IPS-15b (cell line): Measurements from ENCODE around the gene ARMC6.

Source experiments
- H3K27me3 ChIP-seq: one replicate; pipeline ENCODE4 v1.6.1; 2013; ENCODE audit warnings: low read length; ENCODE audit not compliant: control insufficient read depth, insufficient read depth
- H3K36me3 ChIP-seq: one replicate; pipeline ENCODE4 v1.6.1; 2013; ENCODE audit warnings: low read length; ENCODE audit not compliant: control insufficient read depth, insufficient read depth
- H3K4me1 ChIP-seq: one replicate; pipeline ENCODE4 v1.6.1; 2013; ENCODE audit warnings: mild to moderate bottlenecking, low read length; ENCODE audit not compliant: control insufficient read depth, insufficient read depth
- H3K4me3 ChIP-seq: one replicate; pipeline ENCODE4 v1.5.1; 2013; ENCODE audit warnings: low read depth, low read length
- H3K9ac ChIP-seq: one replicate; pipeline ENCODE4 v1.6.1; 2013; ENCODE audit warnings: low read depth, mild to moderate bottlenecking, low read length
- H3K9me3 ChIP-seq: one replicate; pipeline ENCODE4 v1.6.1; 2013; ENCODE audit warnings: mild to moderate bottlenecking, low read length; ENCODE audit not compliant: control insufficient read depth, insufficient read depth

ARMC6 gene

DNA sequence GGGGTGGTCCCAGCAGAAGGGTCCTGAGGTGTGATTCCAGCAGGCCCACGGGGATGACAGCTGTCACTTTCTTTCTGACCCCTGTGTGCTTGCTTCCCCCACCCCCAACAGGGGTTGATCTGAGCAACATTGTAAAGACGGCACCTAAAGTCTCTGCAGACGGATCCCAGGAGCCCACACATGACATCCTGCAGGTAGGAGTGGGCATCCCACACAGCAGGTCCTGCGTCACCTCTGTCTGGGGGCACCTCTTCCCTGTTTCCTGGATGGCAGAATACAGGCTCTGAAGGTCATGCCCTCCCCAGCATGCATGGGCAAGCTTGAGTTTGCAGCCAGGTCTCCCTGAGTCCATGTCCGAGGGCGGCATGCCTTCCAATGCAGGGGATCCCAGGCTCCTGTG, 10.5 kb downstream of the ARMC6 start:
- no peaks in the 10 kb centered on the region for H3K4me1 ChIP-seq
- no peak overlapping the region for H3K4me3 ChIP-seq

DNA sequence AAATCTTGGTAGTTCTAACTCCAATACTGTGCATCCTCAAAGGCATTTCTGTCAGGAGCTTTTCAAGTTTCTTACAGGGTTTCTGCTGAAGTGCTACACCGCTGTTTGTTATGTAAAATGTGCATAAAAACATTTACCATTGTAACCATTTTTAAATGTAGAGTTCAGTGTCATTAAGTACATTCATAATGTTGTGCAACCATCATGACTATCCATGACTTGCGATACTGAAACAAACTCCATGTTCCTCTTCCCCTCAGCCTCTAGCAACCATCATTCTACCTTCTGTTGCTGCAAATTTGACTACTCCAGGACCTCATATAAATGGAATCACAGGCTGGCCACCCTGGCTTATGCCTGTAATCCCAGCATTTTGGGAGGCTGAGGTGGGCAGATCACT, 16.0 kb downstream of the ARMC6 start:
- Histone ChIP-seq H3K4me3 (no peak overlapping the region), H3K27me3 (no peaks in the 10 kb centered on the region), H3K9me3 (no peaks in the 10 kb centered on the region), H3K4me1 (no peaks in the 10 kb centered on the region), H3K9ac (no peak overlapping the region), H3K36me3 (peaks cover 35% of the 10 kb centered on the region)

More for the DNA sequence above, 10.5 kb downstream of the ARMC6 start:
- H3K36me3 ChIP-seq: peaks cover 32% of the 10 kb centered on the region
- no peaks in the 10 kb centered on the region for H3K9me3 ChIP-seq
- no peak overlapping the region for H3K9ac ChIP-seq
- H3K27me3 ChIP-seq: no peaks in the 10 kb centered on the region

GRCh38 chr19:19050104-19050503, 16.7 kb downstream of the ARMC6 start:
- no peak overlapping the region for H3K9ac ChIP-seq
- no peak overlapping the region for H3K4me3 ChIP-seq
- H3K36me3 ChIP-seq: peaks cover 40% of the 10 kb centered on the region
- H3K4me1 ChIP-seq: no peaks in the 10 kb centered on the region
- no peaks in the 10 kb centered on the region for H3K27me3 ChIP-seq
- H3K9me3 ChIP-seq: no peaks in the 10 kb centered on the region

- Histone ChIP-seq H3K4me1 (no peaks in the 10 kb centered on the region), H3K4me3 (no peak overlapping the region), H3K27me3 (no peaks in the 10 kb centered on the region), H3K36me3 (peaks cover 45% of the 10 kb centered on the region), H3K9me3 (no peaks in the 10 kb centered on the region), H3K9ac (no peak overlapping the region)
Observed at GRCh38 chr19:19050731-19051130, 17.3 kb downstream of the ARMC6 start.

DNA sequence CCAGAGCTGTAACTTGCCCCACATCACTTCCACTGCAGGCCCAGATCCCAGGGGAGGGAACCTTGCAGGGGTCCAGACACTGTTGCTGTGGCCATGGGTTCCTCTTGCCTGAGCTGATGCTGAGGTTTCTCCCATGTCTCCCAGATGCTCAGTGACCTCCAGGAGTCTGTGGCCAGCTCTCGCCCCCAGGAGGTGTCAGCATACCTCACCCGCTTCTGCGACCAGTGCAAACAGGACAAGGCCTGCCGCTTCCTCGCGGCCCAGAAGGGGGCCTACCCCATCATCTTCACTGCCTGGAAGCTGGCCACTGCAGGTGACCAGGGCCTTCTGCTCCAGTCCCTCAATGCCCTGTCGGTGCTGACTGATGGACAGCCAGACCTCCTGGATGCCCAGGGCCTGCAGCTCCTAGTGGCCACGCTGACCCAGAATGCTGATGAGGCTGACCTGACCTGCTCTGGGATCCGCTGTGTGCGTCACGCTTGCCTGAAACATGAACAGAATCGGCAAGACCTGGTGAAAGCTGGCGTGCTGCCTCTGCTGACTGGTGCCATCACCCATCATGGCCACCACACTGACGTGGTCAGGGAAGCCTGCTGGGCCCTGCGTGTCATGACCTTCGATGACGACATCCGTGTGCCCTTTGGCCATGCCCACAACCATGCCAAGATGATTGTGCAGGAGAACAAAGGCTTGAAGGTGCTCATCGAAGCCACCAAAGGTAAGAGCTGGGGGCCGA, 18.2 kb downstream of the ARMC6 start:
- Histone ChIP-seq H3K4me1 (no peaks in the 10 kb centered on the region), H3K9me3 (no peaks in the 10 kb centered on the region), H3K4me3 (no peak overlapping the region), H3K27me3 (no peaks in the 10 kb centered on the region), H3K36me3 (peaks cover 49% of the 10 kb centered on the region), H3K9ac (no peak overlapping the region)

- H3K4me1 ChIP-seq: no peaks in the 10 kb centered on the region
- no peaks in the 10 kb centered on the region for H3K27me3 ChIP-seq
- H3K9ac ChIP-seq: no peak overlapping the region
- peaks cover 52% of the 10 kb centered on the region for H3K36me3 ChIP-seq
- no peak overlapping the region for H3K4me3 ChIP-seq
- H3K9me3 ChIP-seq: no peaks in the 10 kb centered on the region
Observed at GRCh38 chr19:19052921-19053320, 19.5 kb downstream of the ARMC6 start.

DNA sequence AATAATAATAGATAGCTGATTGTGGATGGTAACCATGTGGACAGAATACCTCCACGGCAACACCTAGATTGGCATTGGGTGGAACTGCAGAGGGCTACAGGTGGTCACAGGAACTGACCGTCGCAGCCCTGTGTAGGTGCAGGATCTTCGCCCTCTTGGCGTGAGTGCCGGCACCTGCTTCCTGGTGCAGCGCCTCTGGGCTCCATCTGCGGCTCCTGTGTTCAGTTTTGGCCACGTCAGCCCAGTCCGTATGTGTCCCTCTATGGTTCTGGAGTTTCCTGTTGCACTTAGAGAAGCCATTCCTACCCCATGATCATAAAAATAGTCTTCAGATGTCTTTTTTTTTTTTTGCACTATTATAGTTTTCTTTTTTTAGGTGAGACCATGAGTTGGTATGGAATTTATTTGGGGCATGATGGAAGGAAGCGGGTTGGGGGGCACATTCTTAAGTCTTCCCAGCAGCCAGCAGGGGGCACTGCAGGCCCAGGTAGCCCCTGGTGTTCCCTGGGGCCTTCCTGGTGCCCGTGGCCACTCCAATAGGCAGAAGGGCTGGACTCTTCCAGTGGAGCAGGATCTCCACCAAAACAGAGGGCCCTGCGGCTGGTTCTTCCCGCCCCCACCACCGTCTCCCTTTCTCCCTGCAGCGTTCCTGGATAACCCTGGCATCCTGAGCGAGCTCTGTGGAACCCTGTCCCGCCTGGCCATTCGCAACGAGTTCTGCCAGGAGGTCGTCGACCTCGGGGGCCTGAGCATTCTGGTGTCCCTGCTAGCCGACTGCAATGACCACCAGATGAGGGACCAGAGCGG, 20.3 kb downstream of the ARMC6 start:
- Histone ChIP-seq H3K4me3 (no peak overlapping the region), H3K4me1 (no peaks in the 10 kb centered on the region), H3K36me3 (peaks cover 57% of the 10 kb centered on the region), H3K9me3 (no peaks in the 10 kb centered on the region), H3K9ac (no peak overlapping the region), H3K27me3 (no peaks in the 10 kb centered on the region)

GRCh38 chr19:19054315-19054938, 21.0 kb downstream of the ARMC6 start:
- H3K4me3 ChIP-seq: no peak overlapping the region
- H3K9me3 ChIP-seq: no peaks in the 10 kb centered on the region
- H3K36me3 ChIP-seq: peaks cover 63% of the 10 kb centered on the region
- H3K27me3 ChIP-seq: no peaks in the 10 kb centered on the region
- no peak overlapping the region for H3K9ac ChIP-seq
- H3K4me1 ChIP-seq: no peaks in the 10 kb centered on the region

DNA sequence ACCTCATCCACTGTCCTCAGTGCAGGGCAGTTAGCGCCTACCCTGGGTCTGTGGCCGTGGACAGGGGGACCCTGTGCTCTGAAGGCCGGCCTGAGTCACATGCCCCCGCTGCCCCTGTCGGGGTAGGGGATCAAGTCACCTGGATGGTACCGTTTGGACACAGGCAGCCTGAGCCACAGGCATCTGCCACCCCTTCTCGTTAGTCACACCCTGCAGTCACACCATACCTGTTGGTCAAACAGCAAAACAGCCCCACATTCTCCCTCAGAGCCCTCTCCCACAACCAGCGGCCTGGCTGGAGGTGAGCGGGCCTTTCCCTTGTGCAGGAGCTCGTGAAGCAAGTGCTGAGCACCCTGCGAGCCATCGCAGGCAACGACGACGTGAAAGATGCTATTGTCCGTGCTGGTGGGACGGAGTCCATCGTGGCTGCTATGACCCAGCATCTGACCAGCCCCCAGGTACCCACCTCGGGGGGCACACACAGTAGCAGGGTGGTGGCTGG, 21.6 kb downstream of the ARMC6 start:
- H3K9ac ChIP-seq: no peak overlapping the region
- H3K4me3 ChIP-seq: no peak overlapping the region
- no peaks in the 10 kb centered on the region for H3K4me1 ChIP-seq
- peaks cover 63% of the 10 kb centered on the region for H3K36me3 ChIP-seq
- no peaks in the 10 kb centered on the region for H3K9me3 ChIP-seq
- H3K27me3 ChIP-seq: no peaks in the 10 kb centered on the region

DNA sequence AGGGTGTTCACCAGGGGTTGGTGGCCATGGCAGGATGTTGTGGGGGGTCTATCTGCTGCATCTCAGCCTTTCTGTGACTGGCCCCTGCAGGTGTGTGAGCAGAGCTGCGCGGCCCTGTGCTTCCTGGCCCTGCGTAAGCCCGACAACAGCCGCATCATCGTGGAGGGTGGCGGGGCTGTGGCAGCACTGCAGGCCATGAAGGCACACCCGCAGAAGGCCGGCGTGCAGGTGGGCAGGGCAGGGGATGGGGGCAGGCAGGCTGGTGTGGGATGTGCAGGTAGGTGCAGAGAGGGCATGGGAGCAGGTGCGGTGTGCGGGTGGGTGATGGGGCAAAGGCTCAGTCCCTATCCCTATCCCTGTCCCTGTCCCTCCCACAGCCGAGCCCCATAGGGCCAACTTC, 22.3 kb downstream of the ARMC6 start:
- Histone ChIP-seq H3K9me3 (no peaks in the 10 kb centered on the region), H3K9ac (no peak overlapping the region), H3K36me3 (peaks cover 63% of the 10 kb centered on the region), H3K4me3 (no peak overlapping the region), H3K27me3 (no peaks in the 10 kb centered on the region), H3K4me1 (no peaks in the 10 kb centered on the region)

DNA sequence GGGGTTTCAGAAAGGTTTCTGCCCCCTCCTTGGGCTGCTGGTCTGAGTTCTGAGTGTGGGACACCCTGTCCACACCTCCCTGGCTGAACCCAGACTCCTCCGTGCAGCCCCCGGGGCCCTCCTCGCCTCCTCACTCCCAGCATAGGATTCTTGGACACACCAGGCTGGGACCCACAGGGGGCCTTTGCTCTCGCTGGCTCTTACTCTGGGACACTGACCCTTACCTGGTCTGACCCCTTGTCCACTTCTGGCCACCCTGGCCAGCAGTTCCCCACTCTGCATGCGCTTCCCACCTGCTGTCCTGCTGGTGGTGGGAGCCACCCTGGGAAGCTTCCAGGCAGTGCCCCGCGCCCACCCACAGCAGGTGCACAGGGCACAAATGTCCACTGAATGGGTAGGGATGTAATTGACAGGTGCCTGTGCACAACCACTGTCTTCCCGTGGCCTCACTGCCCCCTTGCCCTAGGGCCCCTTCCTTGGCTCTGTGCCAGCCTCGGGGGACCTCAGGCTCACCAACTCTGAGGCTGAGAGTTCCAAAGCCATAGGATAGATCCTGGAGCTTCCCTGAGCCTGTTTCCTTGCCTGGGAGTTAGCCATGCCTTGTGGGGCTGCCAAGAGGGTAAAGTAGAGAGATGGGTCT, 23.4 kb downstream of the ARMC6 start:
- Histone ChIP-seq H3K9me3 (no peaks in the 10 kb centered on the region), H3K4me1 (no peaks in the 10 kb centered on the region), H3K4me3 (no peak overlapping the region), H3K36me3 (peaks cover 59% of the 10 kb centered on the region), H3K9ac (no peak overlapping the region), H3K27me3 (no peaks in the 10 kb centered on the region)
